ENCODE measurements around the gene ACTL10.

The ACTL10 gene

GRCh38 chr20:33687370-33687915, 20.7 kb downstream of the ACTL10 start:
- no peak overlapping the region for H3K27ac ChIP-seq
- TF ChIP-seq CTCF (IDR thresholded peaks at IDR 0.05) (no peak), ZFX (IDR thresholded peaks at IDR 0.05; ENCODE audit: borderline replicate concordance) (no peak)

DNA sequence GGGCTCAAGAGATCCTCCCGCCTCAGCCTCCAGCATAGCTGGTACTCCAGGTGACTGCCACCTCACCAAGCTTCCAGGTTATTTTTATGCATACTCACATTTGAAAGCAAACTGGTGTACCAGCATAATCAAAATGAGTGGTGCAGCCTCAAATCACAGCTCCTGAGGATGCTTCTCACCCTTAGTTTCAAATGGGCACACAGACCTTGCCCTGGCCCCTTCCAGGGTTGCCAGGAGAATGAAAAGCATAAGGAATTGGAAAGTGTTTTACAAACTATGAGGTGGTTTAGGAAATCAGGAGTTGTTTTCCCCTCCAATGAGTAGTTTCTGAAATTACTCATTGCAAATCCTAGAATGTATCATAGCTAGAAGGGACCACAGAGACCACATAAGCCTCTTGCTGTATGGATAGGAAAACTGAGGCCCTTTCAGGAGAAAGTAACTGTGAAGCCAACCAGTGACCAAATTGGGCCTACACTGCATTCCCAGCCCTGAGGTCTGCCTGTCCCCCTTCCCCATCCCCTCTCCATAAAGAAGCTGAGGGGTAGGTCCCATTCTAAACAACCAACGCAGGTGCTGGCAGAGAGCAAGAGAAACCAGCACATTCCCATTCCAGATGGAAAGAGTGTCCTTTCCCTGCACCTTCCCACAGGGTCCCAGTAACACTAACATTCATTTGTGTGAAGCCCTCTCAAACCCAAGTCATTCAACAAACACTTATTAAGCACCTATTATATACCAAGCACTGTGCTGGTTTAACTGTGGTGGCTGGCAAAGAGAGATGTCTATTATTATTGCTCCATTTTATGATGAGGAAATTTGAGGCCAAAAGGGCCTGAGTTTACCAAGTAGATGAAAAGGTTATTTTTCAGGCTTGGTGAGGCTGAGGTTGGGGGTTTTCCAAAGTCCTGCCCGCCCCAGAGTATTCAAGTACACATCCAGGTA, 21.5 kb downstream of the ACTL10 start:
- H3K27ac ChIP-seq = no peak overlapping the region
- TF ChIP-seq CTCF (IDR thresholded peaks at IDR 0.05) (no peak), ZFX (IDR thresholded peaks at IDR 0.05; ENCODE audit: borderline replicate concordance) (no peak)

DNA sequence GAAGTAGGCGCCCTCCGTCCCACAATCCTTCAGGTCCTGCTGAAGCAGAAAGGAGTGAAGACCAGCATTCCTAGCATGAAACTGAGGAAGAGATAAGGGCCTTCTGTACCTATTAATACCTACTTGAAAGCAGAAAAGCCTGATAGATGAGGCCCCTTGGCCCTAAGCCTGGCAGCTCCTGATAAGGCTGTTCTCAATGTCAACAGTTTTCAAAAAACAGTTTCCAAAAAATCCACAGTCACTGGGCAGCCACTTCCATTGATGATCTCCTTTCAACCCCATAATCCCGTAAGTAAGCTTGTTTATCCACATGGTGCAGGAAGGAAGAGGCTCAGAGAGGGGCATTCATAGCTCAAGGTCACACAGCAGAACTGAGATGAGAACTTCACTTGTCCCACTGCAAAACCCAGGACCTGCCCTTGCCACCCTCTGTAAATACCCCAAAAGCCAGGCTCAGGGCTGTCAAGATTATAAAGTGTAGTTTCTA, 22.2 kb downstream of the ACTL10 start:
- H3K27ac ChIP-seq = no peak overlapping the region
- TF ChIP-seq ZFX (IDR thresholded peaks at IDR 0.05; ENCODE audit: borderline replicate concordance) = no peak
- no peak for TF ChIP-seq CTCF (IDR thresholded peaks at IDR 0.05)

- H3K27ac ChIP-seq = no peak overlapping the region
- TF ChIP-seq CTCF (IDR thresholded peaks at IDR 0.05) = no peak
- no peak for TF ChIP-seq ZFX (IDR thresholded peaks at IDR 0.05; ENCODE audit: borderline replicate concordance)
Measured at GRCh38 chr20:33689493-33689892, 22.8 kb downstream of the ACTL10 start.

DNA sequence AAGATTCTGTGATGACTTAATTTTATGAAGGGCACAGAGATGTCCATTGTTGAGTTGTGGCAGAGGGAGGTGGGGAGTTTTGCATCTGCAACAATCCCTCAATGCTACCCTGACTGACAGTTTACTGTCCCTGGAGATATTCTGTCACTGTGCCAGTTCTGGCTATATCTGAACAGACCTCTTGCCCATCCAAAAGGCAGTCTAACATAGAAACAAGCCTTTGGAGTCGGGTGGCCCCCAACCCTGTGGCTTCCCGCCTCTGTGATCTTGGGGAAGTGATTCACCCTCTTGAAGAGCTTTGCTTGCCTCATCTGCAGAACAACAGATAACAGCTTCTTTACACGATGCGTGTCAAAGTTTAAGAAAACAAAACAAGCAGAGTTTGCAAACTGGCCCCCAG, 23.2 kb downstream of the ACTL10 start:
- TF ChIP-seq CTCF (IDR thresholded peaks at IDR 0.05) = no peak
- TF ChIP-seq ZFX (IDR thresholded peaks at IDR 0.05; ENCODE audit: borderline replicate concordance) = no peak
- H3K27ac ChIP-seq = no peak overlapping the region

GRCh38 chr20:33693289-33693688, 26.5 kb downstream of the ACTL10 start:
- no peak overlapping the region for H3K27ac ChIP-seq
- TF ChIP-seq CTCF (IDR thresholded peaks at IDR 0.05) (no peak), ZFX (IDR thresholded peaks at IDR 0.05; ENCODE audit: borderline replicate concordance) (no peak)
